Activated CD4-positive, alpha-beta T cell treated with anti-CD3 and anti-CD28 coated beads for 4 hours (primary cell): ENCODE data around the gene KLHL22.
A peak's percentile ranks its signal among the peaks of the same experiment; 100 is the strongest.
"Not testable (repeated sequence)": the region's sequence is repeated elsewhere in the genome, so short reads cannot be mapped to it uniquely, and the experiment has no call there.

ENCODE experiments used
- DNase-seq, 2 donors: peaks; one replicate each; pipeline ENCODE4 v3.0.0-alpha.2; 2020

Gene KLHL22

GRCh38 chr22:20499769-20500168 is 4.2 kb upstream of the KLHL22 start:
- no peak for DNase-seq

- DNase-seq: no peak
These were observed 3.3 kb upstream of the KLHL22 start for GRCh38 chr22:20498913-20499312.

DNA sequence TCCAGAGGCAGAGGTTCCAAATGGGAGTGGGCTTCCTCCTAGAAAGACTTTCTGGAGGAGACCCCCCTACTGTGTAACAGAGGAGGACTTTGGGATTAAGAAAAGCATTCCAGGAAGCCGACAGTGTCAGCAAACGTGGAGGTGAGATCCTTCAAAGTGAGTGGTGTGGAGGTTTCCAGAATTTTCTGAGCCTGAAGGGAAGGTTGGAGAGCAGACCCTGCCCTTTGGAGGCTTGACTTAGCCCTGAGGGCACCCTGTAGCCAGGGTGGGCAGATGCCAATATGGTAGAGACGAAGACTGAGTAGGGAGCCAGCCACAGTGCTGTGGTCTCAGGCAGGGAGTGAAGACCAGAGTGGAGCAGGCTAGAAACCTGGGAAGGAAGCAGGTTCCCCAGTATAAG is 1.8 kb upstream of the KLHL22 start:
- no peak for DNase-seq

GRCh38 chr22:20495861-20496681 is 476 bp upstream of the KLHL22 start:
- DNase-seq: peak; percentile 89 to 93

- no peak for DNase-seq
These were observed 4.2 kb downstream of the KLHL22 start for GRCh38 chr22:20491346-20491745.

GRCh38 chr22:20490941-20491307 is 4.7 kb downstream of the KLHL22 start:
- DNase-seq: no peak

- DNase-seq: no peak
These were observed 5.2 kb downstream of the KLHL22 start for GRCh38 chr22:20490183-20490940.

- DNase-seq: no peak
These were observed 6.6 kb downstream of the KLHL22 start for GRCh38 chr22:20488946-20489345.

- no peak for DNase-seq
These were observed 7.9 kb downstream of the KLHL22 start for GRCh38 chr22:20487715-20488114.

DNA sequence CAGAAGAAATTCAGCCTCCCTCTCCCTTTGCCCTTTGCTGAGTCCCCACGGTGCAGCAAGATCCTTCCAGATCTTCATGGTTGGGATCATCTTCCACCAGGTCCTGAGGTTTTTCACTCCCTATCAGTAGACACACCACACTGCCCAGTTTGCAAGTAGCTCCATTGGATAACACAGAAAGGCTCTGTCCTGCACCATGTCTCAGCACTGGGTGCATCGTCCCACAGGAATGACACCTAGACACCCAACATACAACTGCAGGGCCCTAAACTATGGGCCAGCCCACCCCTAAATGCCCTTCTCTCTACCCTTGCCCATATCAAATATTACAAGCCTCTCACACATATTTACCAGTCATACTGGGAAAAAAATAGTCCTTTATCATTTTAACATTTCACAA is 9.4 kb downstream of the KLHL22 start:
- DNase-seq: no peak

DNA sequence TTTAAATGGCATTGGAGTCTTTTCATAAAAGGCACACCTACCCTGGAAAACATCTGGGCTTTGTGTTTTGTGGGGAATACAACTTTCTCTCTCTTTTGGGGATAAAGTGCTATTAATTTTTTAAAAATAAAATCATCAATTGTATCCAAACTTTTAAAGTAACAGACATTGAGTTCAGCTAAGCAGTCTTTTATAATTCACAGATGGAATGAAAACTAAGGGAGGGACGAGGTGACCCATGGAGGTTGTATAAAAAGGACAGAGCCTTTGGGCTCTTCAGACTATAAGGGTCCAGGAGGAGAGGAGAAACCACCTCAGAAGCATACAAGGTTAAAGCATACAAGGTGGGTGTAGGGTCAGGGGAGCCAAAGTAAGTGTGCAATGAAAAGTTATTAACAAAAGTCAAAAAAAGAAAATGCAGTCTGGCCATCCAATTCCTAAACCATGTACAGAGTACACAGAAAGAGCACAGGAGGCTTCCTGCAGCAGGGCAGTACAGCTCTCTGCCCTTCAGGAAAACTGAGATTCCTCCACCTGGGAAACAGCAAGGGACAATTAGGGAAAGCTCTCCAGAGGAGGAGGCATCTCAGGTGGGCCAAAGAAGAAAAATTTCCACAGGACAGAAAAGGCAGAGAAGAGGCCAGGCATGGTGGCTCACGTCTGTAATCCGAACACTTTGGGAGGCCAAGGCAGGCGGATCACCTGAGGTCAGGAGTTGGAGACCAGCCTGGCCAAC is 10.5 kb downstream of the KLHL22 start:
- DNase-seq: no peak

- no peak for DNase-seq
These were observed 11.8 kb downstream of the KLHL22 start for GRCh38 chr22:20483771-20484170.

DNA sequence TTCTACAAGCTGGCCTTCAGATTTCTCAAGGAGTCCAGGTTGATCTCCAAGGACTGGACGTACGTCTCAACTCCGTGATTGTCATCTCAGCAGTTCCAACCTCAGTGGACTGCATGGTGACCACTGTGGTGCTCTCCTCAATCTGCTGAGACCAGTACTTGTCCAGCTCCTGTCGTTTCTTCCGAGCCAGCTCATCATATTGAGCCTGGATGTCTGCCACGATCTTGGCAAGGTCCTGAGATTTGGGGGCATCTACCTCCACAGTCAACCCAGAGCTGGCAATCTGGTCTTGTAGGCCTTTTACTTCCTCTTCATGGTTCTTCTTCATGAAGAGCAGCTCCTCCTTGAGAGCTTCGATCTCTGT is 12.5 kb downstream of the KLHL22 start:
- not testable (repeated sequence) for DNase-seq

GRCh38 chr22:20479612-20480196 is 15.9 kb downstream of the KLHL22 start:
- DNase-seq: no peak

- DNase-seq: not testable (repeated sequence)
These were observed 17.5 kb downstream of the KLHL22 start for GRCh38 chr22:20478059-20478458.

- not testable (repeated sequence) for DNase-seq
These were observed 20.0 kb downstream of the KLHL22 start for GRCh38 chr22:20475569-20475968.

DNA sequence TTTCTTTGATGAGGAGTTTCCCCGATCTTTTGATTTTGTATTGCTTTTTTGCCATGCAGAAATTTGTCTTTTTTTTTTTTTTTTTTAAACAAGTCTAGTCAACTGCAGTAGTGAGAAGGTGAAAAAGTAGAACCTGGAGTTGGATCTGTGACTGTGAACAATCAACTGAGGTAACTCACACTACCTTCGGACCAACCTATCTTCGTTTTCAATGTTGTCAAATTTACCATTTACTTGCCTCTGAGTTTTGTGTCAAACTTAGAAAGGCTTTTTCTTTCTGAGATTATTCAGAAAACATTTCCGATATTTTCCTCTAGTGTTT is 20.5 kb downstream of the KLHL22 start:
- no peak for DNase-seq

DNA sequence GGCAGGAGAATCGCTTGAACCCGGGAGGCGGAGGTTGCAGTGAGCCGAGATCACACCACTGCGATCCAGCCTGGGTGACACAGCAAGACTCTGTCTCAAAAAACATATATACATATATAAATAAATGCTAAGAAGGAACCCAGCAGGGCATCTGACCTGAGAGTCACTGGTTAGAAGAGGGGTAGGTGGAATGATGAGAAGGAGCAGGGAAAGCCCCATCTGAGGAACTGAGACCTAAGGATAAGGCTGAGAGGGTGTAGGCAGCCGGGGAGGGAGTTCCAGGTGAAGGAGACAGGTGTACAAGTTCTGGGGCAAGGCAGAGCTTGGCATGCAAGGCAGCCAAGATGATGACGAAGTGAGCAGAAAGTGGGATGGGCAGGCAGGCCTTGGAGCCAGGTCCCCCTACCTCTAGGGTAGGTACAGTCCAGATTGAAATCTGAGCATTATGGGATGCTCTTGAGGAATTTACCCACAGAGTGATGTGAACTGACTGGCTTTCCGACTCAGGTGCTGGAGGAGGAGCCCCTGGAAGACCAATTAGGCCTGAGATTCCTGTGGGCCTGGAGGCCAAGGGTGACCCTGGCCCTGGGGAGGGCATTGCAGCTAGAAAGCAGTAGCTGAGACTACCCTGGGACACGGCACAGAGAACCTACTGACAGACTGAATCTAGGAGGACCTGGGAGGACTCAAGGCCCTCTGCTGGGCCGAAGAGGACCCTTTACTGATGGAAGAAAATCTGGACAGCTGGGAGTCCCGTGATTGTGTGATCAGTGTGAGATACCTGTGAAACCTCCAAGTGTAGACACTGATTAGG is 22.8 kb downstream of the KLHL22 start:
- DNase-seq: no peak

- no peak for DNase-seq
These were observed 24.3 kb downstream of the KLHL22 start for GRCh38 chr22:20471126-20471833.

DNA sequence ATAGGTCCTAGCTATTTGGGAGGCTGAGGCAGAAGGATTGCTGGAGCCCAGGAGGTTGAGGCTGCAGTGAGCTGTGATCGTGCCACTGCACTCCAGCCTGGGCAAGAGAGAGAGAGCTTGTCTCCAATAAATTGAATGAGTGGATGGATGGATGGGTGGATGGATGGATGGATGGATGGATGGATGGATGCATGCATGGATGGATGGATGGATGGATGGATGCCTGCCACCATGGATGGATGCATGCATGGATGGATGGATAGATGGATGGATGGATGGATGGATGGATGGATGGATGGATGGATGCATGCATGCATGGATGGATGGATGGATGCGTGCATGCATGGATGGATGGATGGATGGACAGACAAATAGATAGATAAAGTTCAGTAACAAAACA is 25.1 kb downstream of the KLHL22 start:
- DNase-seq: not testable (repeated sequence)

- DNase-seq: no peak
These were observed 26.3 kb downstream of the KLHL22 start for GRCh38 chr22:20469110-20469868.
